Measurements from ENCODE around the gene PITPNM3.

- TF ChIP-seq CTCF (IDR thresholded peaks at IDR 0.05) (no peak), POLR2A (IDR thresholded peaks at IDR 0.05) (no peak)
These were observed 41.4 kb upstream of the PITPNM3 start for GRCh38 chr17:6597727-6598126.
